GM18499 (cell line): ENCODE measurements around the gene MAPK14.
"Not testable (repeated sequence)": the region's sequence is repeated elsewhere in the genome, so short reads cannot be mapped to it uniquely, and the experiment has no call there.

Source experiments
- ATAC-seq: cut with Tn5 transposase; IDR thresholded peaks from one replicate; pipeline ENCODE4 v1.9.1; 2021; ENCODE audit warnings: moderate number of reproducible peaks; ENCODE audit not compliant: insufficient read depth, unreplicated experiment

MAPK14 gene

GRCh38 chr6:36027501-36028087 is at the start of gene MAPK14:
MAPK14 (plus strand) TSS chr6:36027808; CDS start chr6:36028158, 350 bp downstream.
- peak; percentile 83 for ATAC-seq

GRCh38 chr6:35980126-35980525 is 47.5 kb upstream of the MAPK14 start:
- not testable (repeated sequence) for ATAC-seq

DNA sequence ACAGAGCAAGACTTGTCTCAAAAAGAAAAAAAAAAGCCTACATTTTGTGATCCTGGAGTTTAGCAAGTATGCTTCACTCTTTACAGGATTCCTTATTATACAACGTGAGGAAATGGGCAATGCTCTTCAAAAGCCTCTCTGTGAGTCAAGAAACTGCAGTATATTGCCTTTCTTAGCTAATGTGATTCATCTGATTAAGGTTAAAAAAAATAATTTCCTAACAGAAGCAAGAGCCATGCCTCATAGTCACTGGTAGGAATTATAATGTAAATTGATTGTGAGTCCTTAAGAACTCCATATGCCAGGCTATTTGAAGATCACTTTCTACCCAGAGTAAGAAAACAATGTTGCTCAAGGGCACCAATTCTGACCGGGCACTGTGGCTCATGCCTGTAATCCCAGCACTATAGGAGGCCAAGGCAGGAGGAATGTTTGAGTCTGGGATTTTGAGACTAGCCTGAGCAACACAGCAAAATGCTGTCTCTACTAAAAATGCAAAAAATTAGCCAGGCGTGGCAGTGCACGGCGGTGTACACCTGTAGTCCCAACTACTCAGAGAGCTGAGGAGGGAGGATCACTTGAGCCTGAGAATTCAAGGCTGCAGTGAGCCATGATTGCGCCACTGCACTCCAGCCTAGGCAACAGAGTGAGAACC is 46.5 kb upstream of the MAPK14 start:
- no peak for ATAC-seq

GRCh38 chr6:35984701-35985100 is 42.9 kb upstream of the MAPK14 start:
- ATAC-seq: no peak

GRCh38 chr6:35988047-35988446 is 39.6 kb upstream of the MAPK14 start:
- not testable (repeated sequence) for ATAC-seq

DNA sequence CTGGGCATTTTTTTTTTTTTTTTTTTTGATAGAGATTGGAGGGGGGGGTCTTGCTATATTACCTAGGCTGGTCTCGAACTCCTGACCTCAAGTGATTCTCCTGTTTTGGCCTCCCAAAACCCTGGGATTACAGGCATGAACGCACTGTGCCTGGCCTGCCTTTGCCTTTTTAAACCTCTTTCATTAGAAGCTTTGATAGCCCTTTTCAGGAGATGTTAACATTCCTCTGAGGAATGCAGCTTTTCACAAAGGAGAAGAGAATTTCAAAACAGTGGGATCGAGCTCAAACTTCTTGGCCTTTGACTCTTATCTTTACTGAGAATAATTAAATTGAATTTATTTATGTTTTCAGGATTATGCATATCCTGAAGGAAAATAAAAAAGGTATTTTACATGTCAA is 34.5 kb upstream of the MAPK14 start:
- ATAC-seq: no peak

DNA sequence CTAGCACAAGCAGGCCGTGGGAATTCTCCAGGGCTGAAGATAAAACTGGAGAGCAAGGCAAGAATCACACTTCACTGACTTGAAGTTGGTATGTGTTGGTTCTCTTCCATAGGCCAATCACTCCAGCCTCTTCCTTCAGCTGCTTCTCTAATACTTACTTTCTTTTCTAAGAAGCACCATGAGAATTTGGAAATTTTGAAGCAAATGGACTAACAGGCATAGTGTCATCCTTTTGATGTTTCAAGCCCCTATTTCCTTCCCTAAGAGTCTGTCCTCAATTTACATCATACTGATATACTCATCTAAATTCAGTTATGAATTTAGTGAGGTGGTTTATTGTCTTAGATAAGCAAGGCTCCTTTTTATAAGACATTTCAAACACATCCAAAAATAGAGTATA is 27.2 kb upstream of the MAPK14 start:
- no peak for ATAC-seq

- ATAC-seq: no peak
Observed at GRCh38 chr6:36015666-36016065, 11.9 kb upstream of the MAPK14 start.

GRCh38 chr6:36018339-36018738 is 9.3 kb upstream of the MAPK14 start:
- ATAC-seq: no peak

DNA sequence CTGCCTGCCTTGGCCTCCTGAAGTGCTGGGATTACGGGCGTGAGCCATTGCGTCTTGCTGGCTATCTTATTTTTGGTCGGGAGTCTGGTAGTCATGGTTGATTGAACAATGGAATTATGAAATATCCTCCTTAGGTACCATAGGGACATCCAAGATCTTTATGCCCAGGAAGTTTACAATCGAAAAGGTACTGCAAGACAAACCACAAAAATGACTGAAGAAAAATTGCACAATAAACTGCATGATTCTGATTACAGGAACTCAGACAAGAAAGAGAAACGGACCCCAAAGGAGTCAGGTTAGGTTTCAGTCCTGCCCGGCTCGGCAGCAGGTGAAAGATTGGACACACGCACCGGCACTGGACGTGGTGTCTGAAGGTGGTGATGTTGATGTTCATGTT is 8.4 kb upstream of the MAPK14 start:
- ATAC-seq: no peak

DNA sequence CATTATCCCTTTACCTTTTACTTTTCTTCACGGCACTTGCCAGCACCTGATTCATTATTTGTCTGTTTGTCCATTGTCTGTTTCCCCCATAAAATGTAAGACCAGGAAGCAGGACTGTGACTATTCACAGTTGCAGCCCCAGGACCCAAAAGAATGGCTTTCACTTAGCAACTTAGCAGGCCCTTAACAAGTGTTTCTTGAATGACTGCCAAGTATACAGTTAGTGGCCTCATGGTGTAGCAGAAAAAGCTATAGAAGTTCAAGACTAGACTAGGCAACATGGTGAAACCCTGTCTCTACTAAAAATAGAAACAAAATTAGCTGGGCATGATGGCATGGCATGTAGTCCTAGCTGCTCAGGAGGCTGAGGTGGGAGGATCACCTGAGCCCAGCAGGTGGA is 7.5 kb upstream of the MAPK14 start:
- no peak for ATAC-seq

- ATAC-seq: no peak
Observed at GRCh38 chr6:36023996-36024795, 3.4 kb upstream of the MAPK14 start, which contains the start of gene SLC26A8. SLC26A8 (minus strand) TSS chr6:36024641; CDS start chr6:36019707, 4,934 bp downstream.

GRCh38 chr6:36025260-36025931 is 2.2 kb upstream of the MAPK14 start:
- no peak for ATAC-seq

- no peak for ATAC-seq
Observed at GRCh38 chr6:36025932-36026327, 1.7 kb upstream of the MAPK14 start.

- no peak for ATAC-seq
Observed at GRCh38 chr6:36028088-36028876, 674 bp downstream of the MAPK14 start.

- no peak for ATAC-seq
Observed at GRCh38 chr6:36028877-36029324, 1.3 kb downstream of the MAPK14 start.

DNA sequence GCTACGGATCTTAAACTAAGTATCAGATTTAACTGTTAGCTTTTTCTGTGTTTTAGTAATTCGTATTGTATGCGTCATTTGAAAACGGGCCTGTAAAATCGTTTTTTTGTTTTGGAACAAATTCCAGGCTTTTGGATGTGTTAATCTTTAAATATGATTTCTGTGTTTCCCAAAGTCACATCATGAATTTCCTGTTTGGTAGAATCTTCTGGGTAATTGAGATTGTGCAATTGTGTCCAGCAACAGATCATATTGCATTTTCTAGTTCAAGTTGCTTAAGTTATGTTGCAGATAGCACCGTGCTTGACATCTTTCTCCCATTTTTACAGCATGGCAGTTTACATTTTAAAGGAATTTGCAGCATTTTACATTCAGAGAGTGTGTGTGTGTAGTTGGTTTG is 1.9 kb downstream of the MAPK14 start:
- ATAC-seq: no peak

GRCh38 chr6:36032261-36032660 is 4.7 kb downstream of the MAPK14 start:
- no peak for ATAC-seq

GRCh38 chr6:36033144-36033543 is 5.5 kb downstream of the MAPK14 start:
- not testable (repeated sequence) for ATAC-seq

GRCh38 chr6:36033935-36034334 is 6.3 kb downstream of the MAPK14 start:
- ATAC-seq: no peak
